GM12872 (cell line): ENCODE data around the gene ERGIC1.

Experiments
- CTCF ChIP-seq: IDR thresholded peaks from 3 replicates; pipeline ENCODE4 v1.5.1; 2011; ENCODE audit warnings: low read depth, mild to moderate bottlenecking, low read length, moderate library complexity; ENCODE audit not compliant: insufficient read depth

The ERGIC1 gene

GRCh38 chr5:172817664-172818063, 16.4 kb upstream of the ERGIC1 start:
- no peak for TF ChIP-seq CTCF

GRCh38 chr5:172818081-172818480, 16.0 kb upstream of the ERGIC1 start:
- TF ChIP-seq CTCF: no peak

GRCh38 chr5:172819569-172819968, 14.5 kb upstream of the ERGIC1 start:
- no peak for TF ChIP-seq CTCF

GRCh38 chr5:172820046-172820767, 13.8 kb upstream of the ERGIC1 start:
- TF ChIP-seq CTCF: no peak

GRCh38 chr5:172821340-172821985, 12.6 kb upstream of the ERGIC1 start:
- TF ChIP-seq CTCF: no peak

- TF ChIP-seq CTCF: no peak
These were observed 10.2 kb upstream of the ERGIC1 start for GRCh38 chr5:172823840-172824362.

- TF ChIP-seq CTCF: no peak
These were observed 8.3 kb upstream of the ERGIC1 start for GRCh38 chr5:172825610-172826204.
